DMS79 treated with DMSO at 0.1 percent for 48 hours (cell line): ENCODE measurements around the gene ANKMY2.
"Not testable (repeated sequence)": the region's sequence is repeated elsewhere in the genome, so short reads cannot be mapped to it uniquely, and the experiment has no call there.

Source experiments
- DNase-seq: peaks from one replicate; lab custom pipeline; 2025; lab: John Stamatoyannopoulos, UW

ANKMY2 gene

DNA sequence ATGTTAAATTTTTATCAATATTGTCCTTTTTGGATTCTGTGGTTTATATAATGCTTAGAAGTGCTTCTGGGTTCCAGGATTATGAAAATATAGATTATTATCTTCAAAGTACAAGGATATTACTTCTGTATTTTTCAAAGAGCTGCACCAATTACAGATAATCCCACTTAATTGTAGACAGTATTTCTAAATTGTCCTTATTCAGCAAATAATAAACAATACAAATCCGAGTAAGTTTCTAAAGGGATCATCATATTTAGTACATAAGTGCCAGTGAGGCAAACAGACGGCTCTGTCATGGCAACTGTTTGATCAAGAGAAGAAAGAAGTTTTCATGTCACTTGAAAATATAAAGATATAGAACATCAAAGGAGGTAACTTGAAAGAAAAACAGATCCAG, 19.2 kb downstream of the ANKMY2 start:
- no peak for DNase-seq

DNA sequence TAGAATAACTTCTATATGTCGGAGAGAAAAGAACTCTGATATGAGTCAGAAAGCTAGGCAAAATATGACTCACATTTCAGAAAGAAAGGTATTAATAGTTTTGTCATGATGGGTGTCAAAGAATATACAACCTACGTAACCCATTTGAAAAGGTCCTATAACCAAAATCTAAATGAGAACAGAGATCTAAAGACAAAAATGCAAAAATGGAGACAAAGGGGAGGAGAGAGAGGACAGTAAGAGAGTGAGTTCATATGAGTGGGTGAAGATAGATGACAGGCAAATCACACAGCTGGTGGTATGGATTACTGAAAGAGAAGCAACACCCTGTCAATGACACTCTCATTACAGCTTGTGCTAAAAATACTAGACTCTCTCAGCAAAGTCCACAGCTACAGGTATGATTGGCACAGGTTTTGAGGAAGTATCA, 25.6 kb downstream of the ANKMY2 start:
- no peak for DNase-seq

DNA sequence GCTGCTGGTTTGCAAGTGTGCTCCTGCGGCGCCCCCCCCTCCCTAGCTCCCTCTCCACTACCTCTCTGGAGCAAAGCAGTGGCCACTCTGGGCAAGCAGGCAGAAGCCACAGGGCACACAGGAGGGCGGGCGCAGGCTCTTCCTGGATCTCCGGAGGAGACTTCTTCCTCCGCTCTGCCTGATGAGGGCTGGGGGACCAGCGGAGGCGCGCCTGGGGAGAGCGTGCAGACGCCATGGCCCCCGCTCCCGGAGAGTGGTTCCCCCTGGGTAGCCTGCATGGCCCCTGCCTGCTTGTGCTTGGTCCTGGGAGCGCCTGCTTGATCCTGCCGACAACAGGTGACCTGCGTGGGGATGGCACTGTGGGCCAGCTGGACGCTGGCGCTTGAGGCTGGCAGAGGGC, 29.0 kb downstream of the ANKMY2 start:
- DNase-seq, result no peak

DNA sequence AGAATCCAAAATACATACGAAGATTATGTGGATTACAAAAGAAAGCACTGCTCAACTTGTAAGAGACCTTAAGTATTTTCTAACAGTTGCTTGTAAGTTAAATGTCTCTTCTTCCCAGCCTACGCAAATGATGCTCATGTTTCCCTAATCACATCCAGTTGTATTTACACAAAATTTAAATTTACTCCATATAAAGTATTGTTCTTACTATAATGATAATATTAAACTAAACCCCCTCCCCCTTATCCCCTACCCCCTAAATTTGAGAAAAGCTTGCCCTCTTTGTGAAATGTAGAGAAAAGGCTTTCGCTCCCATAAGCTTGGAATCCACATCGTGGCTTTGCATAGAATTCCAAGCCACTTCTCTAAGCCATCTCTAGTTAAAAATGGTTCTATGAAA, 29.4 kb downstream of the ANKMY2 start:
- no peak for DNase-seq

DNA sequence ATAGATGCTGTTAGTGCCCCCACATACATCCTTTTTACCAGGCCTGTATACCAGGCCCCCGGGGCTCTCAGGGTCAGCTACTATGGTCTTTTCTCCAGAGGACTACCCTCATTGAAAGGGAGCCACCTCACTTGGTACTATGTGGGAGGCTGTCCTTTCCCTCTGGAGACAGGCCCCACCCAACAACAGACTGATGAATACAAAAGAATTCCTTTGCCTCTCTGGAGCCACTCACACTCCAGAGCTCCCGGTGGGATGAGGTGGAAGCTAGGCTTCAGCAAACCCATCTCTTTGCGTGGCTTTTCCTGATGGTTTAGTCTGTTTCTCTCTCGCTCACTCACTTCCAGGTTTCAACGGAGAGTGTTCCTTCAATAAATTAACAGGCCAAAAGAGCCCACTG, 30.3 kb downstream of the ANKMY2 start:
- no peak for DNase-seq

DNA sequence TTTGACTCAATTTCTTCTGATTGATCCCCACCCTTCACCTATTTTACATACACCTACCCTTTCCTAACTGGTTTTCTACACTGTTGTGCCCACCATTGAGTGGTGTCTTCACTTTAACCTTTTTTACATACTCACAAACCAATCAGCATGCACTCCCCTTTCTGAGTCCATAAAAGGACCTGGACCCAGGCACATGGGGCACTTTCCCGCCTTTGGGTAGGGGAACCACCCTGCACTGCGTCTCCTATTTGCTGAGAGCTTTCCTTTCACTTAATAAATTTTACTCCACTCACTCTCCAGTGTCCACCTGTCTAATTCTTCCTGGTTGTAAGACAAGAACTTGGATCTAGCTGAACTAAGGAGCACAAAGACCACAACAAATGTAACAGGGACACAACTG, 33.8 kb downstream of the ANKMY2 start:
- DNase-seq, result no peak

DNA sequence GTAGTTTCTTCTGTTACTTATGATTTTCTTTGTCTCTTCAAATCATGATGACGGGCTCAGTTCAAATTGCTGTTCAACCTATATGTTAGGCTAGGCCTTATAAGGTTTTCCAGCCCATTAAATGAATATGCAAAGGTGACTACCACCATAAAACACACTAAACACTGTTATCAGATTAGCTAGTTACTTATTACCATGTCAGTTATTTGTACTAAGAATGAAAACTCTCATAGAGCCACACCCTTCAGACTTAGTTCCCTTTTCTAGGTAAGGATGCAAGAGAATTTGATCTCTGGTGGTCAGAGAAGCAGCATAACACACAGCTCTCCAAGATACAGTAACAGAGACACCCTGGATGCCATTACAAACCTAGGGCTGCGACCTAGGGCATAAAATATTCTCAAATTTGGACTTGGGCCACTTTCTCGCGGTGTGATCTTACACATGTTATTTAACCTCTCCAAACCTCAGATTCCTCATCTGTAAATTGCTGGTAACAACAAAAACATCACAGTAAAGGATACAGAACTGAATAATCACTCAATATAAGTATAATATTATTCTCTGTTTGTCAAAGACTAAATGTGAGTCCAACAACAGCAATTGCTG, 35.6 kb downstream of the ANKMY2 start:
- DNase-seq, result no peak

DNA sequence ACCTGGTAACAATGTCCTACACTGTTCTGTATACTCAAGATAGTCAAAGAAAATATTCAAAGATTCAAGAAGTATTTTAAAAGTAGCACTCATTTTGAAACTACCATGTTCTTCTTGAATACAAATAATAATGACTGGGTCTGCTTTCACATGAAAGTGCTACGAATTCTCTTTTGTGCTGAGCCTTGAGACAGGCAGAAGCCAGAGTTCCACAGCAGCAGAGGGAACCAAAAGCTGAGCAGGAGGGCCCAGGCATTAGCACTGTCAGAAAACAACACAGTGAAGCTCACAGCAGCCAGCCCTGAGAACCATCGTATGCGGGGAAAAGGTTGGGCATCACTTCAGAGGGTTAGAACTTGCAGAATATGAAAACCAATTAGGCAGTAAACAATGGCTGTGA, 38.9 kb downstream of the ANKMY2 start:
- DNase-seq, result no peak

DNA sequence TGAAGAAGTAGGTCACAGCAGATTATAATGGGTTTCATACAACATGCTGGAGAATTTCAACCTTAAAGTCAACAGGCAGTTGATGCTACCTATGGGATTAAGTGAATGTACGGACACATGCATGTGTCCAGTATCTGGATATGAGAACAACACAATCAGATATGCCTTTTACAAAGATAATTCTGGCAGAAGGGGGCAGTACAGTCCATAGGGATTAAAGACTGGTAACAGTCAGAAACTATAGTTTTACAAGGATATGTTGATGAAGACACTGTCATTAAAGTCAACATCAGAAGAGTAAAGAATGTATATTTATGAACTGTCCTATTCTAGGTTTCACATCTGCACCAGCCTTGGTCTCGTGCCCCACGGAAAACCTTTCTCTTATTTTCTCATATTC, 41.5 kb downstream of the ANKMY2 start:
- no peak for DNase-seq

DNA sequence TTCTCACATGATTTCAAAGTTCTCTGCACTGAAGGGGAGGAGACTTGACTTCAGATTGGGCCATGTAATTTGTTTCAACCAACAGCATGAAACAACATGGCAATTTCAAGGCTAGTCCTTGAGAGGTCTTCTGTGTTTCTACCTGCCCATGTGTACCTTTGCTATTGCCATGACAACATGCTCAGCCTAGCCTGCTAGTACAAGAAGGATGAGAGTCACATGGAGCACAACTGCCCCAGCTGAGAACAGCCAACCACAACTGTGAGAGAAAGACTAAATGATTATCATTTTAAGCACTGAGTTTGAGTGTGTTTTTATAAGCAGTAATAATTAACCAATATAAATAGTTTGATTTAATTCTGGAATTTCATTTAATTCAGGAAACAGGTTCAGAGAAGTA, 41.9 kb downstream of the ANKMY2 start:
- no peak for DNase-seq

DNA sequence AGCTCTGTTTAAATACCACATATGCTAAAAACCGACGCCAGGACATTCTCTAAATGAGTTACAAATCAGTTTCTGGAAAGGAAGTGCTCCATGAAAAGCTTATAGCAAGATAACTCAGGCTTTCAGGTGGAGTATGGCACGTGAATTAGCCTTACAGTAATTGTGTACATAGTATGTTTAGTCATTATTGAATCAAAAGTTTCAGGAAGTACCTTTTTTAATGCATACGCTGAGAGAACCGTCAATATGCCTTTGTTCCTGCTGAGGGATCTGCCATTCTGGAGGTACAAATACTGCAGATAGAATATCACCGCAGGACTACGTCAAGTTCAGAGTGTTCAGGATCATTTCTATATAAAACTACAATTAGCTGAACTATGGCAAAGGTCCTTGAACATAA, 45.7 kb downstream of the ANKMY2 start:
- DNase-seq, result no peak

DNA sequence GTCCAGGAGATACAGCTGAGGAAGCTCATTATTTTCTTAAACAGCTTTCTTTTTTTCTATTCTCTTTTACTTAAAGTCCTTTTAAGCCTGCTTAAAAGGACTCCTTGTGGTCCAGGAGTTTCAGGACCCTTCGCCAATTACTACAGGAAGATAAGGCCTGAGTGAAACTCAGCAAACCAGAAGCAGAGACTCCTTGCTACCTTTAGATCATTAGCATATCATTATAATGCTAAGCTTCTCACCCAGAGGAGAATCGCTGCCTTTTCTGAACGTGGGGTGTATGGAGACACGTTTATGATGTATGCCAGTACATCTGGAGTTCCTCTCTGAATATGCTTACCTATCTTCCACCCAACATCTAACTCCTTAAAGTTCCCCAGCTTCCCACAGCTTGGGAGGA, 47.5 kb downstream of the ANKMY2 start:
- no peak for DNase-seq

DNA sequence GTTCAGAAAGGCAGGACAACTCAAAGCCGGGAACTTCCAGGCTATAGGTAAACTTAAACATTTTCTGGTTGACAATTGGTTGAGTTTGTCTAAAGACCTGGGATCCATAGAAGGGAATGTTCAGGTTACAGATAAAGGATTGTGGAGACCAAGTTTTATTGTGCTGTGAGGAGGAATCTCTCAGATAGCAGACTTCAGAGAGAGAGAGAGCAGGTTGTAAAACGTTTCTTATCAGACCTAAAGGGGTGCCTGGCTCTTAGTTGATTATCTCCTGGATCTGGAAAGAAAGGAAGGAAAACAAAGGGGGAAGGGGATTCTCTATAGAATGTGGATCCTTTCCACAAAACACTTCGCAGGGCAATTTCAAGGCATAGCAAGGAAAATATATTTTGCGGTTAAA, 50.0 kb downstream of the ANKMY2 start:
- DNase-seq, result not testable (repeated sequence)

DNA sequence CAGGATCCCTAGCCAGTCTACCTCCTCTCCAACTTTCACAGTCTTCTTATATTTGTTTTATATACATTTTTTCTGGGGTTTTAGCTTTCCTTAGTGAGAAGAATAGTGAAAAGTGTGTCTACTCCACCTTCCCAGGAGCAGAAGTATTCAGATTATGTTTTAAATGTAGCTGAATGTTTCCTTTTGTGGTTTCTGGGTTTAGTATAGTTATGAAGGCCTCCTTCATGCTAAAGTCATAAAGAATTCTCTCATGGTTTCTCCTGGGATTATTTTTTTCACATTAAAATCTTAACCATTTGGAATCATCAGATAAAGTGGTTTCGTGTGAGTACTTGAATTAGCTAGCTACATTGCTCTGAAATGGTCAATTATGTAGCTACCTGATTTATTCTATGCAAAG, 50.9 kb downstream of the ANKMY2 start:
- no peak for DNase-seq

DNA sequence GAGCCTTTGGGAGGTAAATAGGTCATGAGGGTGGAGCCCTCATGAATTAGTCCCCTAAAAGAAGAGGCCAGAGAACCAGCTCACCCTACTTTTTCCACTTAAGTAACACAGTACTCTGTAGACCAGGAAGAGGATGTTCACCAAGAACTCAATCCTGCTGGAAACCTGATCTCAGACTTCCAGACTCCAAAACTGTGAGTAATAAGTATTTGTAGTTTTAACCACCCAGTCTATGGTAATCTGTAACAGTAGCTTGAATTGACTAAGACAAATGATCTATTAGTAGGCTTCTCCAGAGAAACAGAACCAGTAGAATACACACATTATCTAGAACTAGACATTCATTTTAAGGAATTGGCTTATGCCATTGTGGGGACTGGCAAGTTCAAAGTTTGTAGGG, 51.5 kb downstream of the ANKMY2 start:
- no peak for DNase-seq

DNA sequence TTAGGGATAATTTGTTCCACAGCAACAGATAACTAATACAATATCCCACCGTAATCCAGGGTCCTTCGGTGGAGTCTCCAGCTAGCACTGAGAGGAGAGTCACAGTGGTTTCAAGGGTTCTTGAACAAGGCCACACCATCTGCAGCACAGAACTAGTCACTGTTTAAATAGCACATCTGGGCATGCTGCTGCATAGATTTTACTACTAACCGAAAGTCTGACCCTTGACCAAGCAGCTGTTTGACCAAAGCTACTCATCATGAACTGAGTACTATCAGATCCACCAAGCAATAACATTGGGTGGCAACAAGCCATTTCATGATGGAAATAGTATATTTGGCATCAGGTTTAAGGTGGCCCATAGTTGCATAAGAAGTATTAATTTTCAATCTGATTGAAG, 53.2 kb downstream of the ANKMY2 start:
- DNase-seq, result no peak

DNA sequence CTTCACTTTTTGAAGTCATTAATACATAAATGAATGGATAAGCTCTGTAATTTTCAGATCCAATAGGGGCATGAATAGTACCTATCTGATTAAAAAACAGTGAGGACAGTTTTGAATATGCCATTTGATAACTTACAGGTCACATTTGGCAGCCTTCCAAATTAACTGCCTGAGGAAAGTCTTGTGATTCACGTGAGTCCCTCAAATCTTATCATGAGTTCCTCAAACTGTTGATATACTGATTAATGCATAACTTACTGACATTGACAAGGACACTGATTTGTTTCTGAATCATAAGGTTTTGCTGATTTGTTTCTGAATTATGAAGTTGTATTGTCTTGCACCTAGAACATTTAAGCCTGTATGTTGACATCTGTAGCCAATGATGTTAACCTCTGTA, 55.1 kb downstream of the ANKMY2 start:
- DNase-seq, result peak; percentile 8

DNA sequence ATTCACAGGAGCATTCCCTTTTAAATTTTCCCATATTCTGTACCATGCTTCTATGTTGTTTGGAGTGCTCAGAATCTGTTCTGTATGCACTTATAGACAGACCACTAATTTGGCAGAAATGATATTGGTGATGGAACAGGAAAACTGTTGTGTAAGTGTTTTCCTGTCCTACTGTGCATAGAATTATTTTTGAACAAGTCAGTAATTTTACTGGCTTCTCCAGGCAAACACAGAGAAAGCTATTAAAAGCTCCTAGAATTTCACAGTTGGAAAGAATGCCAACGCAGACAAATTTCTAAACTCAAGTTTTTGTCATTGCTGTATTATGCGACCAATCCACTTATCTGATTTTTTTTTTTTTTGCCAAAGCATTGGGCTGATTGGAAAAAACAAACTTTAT, 55.7 kb downstream of the ANKMY2 start:
- DNase-seq, result no peak

DNA sequence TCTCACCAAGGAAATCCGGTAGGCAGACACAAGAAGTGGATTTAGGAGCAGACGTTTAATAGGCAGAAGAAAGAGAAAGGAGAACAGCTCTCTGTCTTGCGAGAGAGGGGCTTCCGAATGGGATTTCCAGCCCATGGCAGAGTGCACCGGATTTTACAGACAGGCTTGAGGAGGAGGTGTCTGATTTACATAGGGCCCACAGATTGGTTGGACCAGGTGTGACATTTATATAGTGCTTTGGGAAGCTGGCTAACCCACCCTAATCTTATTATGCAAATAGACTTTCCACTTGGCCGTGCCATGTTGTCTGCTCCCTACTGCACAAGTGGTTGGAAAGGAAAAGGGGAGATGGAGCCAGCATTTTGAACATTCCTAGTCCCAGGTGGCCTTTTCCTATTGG, 57.8 kb downstream of the ANKMY2 start:
- DNase-seq, result peak; percentile 36

DNA sequence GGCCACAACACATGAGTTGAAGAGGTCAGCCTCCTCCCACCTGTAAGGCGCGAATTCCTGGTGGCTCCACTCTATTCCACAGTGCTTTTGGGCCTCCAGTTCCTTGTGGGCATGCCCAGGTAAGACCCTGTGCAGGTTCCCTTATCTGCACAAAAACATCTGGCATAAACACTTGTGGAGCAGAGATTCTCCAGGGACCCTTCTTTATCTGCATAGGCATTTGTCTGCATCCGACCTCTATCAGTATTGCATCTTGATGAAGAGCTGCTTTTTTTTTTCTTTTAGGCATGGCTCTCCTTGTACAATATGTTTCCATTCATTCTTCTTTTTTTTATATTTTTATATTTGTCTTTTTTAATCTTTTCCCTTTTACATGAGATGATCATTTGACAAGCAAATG, 58.4 kb downstream of the ANKMY2 start:
- no peak for DNase-seq

DNA sequence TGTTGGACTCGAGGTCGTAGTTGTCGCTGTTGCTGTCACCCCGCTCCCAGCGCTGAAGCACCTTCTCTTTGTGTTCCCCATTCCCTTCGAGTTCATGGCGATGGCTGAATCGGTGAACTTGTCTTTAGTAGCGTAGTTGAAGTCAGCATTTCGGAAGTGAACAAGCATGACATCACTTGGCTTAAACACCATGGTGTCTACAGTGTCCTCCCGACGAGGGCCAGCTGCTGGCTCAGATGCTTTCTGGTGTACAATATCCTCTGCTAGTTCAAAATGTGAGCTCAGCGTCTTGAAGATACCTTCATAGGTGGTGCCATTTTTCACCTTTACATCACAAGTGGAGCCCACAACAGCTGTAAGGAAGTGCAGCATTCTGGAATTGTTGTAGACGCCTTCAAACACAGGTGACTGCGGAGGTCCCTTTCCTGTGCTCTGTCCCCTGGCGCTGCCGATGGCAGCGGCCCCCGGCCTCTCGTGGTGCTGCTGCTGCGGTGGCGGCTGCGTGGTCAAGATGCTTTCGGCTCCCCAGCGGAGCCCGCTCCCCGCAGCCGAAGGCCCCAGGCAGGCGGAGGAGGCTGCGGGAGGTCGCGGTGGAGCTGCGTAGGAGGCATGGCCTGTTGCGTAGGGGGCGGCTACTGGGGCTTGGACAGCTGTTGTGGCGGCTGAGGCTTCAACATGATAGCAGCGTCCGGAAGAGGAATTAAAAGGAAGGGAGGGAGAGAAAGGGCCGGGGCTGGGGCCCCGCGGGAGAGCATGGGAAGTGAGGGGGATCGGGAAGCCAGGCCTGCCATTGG, 59.3 kb downstream of the ANKMY2 start:
- no peak for DNase-seq

DNA sequence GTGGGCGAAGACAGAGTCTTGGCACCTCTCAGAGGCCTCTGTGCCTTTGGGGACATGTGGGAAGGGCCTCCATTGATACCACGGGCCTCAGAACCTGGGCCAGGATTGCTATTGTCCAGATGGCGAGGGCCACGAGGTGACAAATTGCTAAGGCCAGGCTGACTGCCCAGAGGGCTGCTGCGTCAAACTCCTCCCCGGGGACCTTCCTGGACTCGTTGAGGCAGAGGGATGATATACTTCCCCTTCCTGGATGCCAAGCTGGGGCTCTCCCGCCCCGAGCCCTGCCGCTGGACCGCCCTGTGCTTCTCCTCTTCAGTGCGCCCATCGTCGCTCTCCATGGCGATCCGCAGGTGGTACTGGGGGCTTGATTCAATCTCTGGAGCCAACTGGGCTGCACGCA, 60.0 kb downstream of the ANKMY2 start:
- no peak for DNase-seq

DNA sequence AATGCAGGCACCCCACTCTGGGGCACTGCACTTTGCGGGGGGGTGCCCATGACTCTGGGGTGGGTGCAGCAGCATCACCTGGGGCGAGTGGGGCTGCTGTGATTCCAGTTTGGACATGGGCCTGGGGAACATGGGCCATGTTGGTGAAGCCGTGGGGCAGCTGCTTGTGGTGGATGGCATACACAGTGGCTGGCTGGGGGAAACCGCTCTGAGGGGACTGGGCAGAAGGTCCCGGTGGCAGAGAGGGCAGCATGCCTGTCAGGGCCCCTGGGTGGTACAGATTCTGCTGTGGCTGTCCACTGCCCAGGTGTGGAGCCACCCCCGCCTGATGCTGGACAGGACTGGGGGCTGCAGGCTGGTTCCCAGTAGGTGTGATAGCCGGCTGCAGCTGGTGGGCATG, 61.7 kb downstream of the ANKMY2 start:
- no peak for DNase-seq

DNA sequence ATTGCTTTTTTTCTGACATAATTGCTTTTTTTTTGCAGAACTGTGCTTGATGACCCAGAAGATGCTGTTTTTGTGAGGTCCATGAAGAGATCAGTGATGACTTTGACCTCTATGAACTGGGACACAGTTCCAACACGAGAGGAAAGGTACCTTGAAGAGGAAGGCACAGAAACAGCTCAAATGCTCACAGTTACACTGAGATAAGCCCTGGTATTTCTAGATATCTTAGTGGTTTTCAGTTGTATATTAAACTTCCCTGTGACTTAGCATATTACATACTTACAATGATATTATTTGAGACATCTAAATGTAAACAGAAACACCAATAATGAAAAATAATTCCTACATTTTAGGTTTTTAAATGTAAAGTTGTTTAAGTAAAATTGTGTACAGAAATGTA, 64.3 kb downstream of the ANKMY2 start:
- DNase-seq, result no peak
